Left renal pelvis (tissue), 4 donors: ENCODE measurements around the gene MINDY4. TPM values are rescaled to one million over a fixed set of nuclear protein-coding genes. Genes with fewer than 3 reads are reported as not detected.
"Not testable (repeated sequence)": the region's sequence is repeated elsewhere in the genome, so short reads cannot be mapped to it uniquely, and the experiment has no call there.

Experiments
- DNase-seq, 4 donors: peaks; one replicate each; pipeline ENCODE4 v3.0.0-alpha.2; 2013; ENCODE audit warnings: low read depth in 4 of 4, low spot score in 3 of 4
- polyA plus RNA-seq, 4 donors: library from polyadenylated mRNA; unstranded; fragments of 120-200 nt; gene quantifications; one replicate each; pipeline ENCODE4 v1.2.1, GENCODE V29; 2013; ENCODE audit not compliant: insufficient read length in 4 of 4

MINDY4 gene
- polyA plus RNA-seq, 4 donors: 10.2 to 13.4 (median 10.6) TPM

DNA sequence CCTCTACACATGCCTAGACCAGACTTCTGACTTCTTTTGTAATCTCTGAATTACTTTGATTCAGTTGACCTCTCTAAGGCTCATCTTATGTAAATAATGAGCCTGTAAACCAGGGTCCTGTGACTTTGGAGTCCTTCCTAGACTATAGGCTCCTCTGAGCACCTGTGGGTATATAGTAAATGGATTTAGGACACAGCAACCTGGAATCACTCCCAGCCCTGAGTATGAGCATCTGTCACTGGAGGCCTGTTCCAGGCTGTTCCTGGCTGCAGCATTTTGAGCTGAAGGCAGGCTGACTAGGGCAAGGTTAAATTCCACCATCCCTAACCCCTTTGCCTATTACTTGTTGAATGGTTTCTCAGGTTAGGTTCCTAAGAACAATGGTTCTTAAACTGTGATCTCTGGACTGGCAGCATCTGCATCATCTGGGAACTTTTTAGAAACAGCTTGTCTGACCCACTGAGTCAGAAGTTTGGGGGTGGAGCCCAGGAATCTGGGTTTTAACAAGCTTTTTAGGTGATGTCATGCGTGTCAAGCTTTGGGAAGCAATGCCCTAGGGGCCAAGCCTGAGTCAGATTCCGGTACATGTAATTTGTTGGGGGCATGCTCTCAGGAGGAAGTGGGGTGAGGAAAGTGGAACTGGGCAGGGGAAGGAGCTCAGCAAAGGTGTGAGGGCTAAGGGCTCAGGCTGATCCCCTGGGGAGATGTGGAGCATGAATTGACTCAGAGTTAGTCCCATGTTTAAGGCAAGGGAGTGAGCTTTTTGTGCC, 28.2 kb downstream of the MINDY4 start:
- DNase-seq: no peak

- no peak for DNase-seq
Observed at GRCh38 chr7:30799976-30800661, 28.9 kb downstream of the MINDY4 start.

GRCh38 chr7:30800785-30801252, 29.6 kb downstream of the MINDY4 start:
- DNase-seq: peak in 3 of 4 donors; percentile 45 to 55 (median 54)

DNA sequence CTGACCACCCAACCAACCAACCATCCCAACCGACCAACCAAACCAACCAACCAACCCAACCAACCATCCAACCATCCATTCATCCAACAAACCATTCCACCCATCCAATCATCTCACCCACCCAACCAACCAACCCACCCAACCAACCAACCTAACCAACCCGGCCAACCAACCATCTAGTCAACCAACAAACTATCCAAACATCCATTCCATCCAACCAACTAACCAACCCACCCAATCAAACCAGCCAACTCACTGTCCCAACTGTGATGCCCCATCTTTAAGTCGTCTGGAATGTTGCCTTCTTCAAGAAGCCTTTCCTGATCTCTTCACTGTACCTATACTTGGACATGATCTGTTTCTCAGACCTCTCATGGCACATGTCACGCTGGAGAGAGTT, 31.6 kb downstream of the MINDY4 start:
- no peak for DNase-seq

GRCh38 chr7:30804078-30804661, 33.0 kb downstream of the MINDY4 start:
- DNase-seq: no peak

DNA sequence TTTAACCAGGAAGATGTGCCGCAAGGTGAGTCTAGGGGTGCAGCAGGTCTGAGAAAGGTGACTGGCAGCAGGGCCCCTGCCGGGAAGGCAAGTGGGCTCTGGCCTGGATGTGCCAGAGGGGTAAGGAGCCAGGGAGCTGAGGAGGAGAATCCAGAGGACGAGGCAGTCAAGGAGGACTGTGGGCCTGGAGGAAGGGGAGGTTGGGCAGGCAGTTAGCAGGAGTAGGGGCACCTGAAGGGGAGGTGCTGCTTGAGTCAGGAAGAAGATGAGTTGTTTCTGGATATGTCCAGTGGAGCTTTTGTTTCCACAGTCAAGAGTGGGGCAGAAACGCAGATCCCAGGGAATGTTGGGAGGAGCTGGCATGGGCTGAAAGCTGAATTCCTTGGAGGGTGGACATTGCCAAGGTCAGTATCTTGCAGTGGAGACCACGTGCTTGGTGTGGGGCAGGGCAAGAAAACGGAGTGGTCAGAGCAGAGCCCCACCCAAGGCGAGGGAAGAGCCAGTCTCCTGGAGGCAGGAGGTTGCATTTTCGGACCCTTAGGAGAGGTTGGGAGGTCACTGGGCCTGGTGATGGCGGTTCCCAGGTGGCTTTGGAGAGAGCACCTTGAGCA, 34.0 kb downstream of the MINDY4 start:
- DNase-seq: no peak

DNA sequence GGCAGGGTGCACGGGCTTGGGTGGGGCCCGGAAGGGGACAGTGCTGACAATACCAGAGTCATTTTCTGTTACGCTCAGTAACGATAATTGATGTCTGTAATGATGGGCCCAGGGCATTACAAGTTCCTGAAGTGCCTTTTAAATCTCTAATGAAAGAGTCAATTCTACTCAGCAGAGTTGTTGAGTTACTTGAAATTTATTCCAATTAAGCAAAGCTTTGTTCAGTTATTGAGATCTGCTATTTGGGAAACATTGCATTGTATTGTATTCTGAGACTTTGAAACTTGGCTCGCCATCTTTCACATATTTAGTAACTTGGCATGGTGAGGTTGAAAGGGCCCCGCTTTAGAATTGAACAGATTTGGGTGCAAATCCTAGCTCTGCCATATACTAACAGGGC, 34.7 kb downstream of the MINDY4 start:
- no peak for DNase-seq

GRCh38 chr7:30807477-30807876, 36.3 kb downstream of the MINDY4 start:
- not testable (repeated sequence) for DNase-seq

DNA sequence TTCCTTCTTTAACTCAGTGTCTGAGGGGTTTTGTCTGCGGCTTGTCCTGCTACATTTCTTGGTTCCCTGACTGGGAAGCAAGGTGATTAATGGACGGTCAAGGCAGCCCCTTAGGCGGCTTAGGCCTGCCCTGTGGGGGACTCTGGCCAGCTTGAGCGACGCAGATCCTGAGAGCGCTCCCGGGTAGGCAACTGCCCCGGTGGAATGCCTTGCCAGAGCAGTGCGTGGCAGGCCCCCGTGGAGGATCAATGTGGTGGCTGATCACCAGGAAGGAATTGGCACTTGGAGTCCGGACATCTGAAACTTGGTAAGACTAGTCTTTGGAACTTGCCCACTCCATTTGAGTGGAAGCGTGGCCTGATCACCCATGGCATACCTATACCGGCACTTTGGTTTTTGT, 36.7 kb downstream of the MINDY4 start:
- not testable (repeated sequence) for DNase-seq

DNA sequence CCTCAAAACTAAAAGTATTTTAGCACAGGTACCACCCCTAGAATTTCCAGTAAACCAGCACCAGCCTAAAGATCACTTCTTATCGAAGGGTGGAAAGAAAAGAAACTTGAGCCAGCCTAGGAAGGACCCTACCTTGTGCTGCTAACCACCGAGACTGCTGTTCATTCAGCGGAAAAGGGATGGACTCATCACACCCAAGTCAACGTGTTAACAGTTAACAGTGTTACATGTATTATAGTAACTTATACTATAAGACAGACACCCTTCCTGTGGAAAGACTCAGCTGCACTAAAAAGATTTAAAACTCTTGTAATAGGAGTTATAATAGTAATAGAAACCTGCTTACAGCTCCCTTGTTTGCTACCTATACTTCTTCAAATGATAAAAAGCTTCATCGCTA, 39.8 kb downstream of the MINDY4 start:
- DNase-seq: no peak

GRCh38 chr7:30812676-30813075, 41.5 kb downstream of the MINDY4 start:
- DNase-seq: no peak

- DNase-seq: no peak
Observed at GRCh38 chr7:30813466-30813865, 42.2 kb downstream of the MINDY4 start.

DNA sequence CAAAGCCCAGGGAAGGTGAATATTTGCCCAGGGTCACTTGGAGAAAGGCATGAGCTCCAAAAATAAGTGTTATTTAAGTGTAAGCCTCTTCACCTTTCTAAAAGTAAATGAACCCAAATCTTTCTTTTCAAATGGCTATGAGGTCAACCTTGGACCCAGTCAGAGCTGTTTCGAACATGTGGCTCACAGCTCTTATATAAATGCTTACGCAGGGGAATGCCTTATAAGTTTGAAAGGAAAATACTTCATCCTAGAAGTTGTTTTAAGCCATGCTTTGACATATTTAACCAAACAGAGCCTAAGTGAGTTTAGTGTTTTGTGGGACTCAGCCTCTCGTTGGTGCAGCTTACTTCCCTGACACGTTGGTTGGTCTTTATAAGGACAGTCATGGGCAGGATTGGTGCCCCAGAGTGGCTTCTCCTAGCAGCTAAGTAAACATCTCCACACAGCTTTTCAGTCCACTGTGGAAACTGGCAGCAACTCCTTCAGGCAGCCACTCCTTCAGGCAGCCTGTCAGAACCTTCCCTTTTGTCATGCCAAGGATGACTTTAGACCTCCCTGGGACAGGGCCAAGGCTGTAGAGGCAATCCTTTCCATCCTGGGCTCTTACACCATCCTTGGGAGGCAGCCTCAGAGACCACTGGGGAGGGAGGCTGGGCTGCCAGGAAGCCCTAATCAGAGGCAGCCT, 43.6 kb downstream of the MINDY4 start:
- DNase-seq: no peak

GRCh38 chr7:30815388-30815854, 44.2 kb downstream of the MINDY4 start:
- no peak for DNase-seq

- DNase-seq: no peak
Observed at GRCh38 chr7:30815951-30816644, 44.9 kb downstream of the MINDY4 start.

DNA sequence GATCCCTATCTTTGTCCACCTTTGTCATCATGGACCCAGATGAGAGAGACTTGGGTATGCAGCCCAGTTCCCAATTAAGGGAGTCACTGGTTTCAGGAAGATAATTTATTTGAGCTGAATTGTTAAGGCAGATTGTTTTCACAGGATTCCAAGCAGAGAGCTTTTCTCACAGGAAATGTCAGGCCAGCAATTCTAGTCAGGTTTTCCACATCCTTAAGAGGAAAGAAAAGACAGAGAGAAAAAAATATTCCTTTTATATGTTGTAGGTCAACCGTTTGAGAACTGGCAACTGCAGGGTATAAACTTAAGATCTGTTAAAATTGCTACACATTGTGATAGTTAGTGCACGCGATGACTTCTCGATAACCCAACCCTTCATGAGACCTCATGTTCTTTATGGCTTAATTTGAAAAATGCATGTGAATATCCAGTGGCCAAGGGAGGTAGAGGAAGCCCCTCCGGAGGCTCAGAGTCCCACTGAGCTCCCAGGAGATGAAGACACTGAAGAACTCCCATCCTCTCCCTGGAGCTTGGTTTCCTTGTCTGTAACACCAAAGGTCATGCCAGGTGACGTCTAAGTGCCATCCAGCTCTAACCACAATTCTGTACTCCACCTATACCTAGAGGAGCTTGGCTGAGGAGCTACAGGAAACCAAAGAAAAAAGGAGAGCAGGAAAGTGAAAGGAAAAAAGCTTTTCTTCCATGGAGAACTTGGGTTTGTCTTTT, 45.6 kb downstream of the MINDY4 start:
- DNase-seq: no peak

DNA sequence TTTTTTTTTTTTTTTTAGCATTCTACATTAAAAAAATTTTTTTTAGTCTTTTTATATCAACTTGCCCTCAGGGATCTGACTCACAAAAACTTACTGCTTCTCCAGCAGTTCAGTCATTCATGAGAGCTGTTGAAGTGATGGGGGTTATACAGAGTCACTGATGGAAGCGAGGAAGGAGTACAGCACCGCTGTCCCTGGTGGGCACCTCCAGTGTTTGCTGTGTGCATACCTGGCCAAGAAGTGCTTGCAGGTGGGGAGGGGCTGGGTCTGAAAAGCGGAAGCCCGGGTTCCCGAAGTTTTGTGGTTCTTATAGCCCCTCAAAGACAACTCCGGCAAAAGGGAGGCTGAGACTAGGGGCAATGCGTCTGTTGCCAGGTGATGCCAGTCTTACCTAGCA, 46.2 kb downstream of the MINDY4 start:
- no peak for DNase-seq

- no peak for DNase-seq
Observed at GRCh38 chr7:30824821-30825720, 53.9 kb downstream of the MINDY4 start.
